Stimulated activated CD4-positive, alpha-beta T cell treated with anti-CD3 and anti-CD28 coated beads, Interleukin-1b, Interleukin-23, amount 100 ng/mL, for 4 hours (primary cell): ENCODE measurements around the gene NDUFA1.
"Not testable (repeated sequence)": the region's sequence is repeated elsewhere in the genome, so short reads cannot be mapped to it uniquely, and the experiment has no call there.

ENCODE experiments used
- DNase-seq, 2 donors: peaks; one replicate each; pipeline ENCODE4 v3.0.0-alpha.2; 2020; ENCODE audit warnings: low read depth in 2 of 2

Gene NDUFA1

GRCh38 chrX:119871599-119872395 lies at the start of gene NDUFA1, which contains the start of gene RNF113A:
Gene NDUFA1, plus strand, starts transcription at chrX:119871832. Its CDS starts 80 bp downstream, at chrX:119871912.
Gene RNF113A, minus strand, starts transcription at chrX:119871733. Its CDS starts 120 bp downstream, at chrX:119871613.
- DNase-seq: peak; percentile 68 to 69

GRCh38 chrX:119824221-119824620 lies 47.4 kb upstream of the NDUFA1 start:
- not testable (repeated sequence) for DNase-seq

- no peak for DNase-seq
Measured at GRCh38 chrX:119826399-119826959, 45.2 kb upstream of the NDUFA1 start.

GRCh38 chrX:119828446-119828845 lies 43.2 kb upstream of the NDUFA1 start:
- no peak for DNase-seq

GRCh38 chrX:119833905-119834304 lies 37.7 kb upstream of the NDUFA1 start:
- DNase-seq: no peak

- DNase-seq: peak; percentile 80 to 83
Measured at GRCh38 chrX:119852382-119853353, 19.0 kb upstream of the NDUFA1 start, which contains the start of gene UPF3B. Gene UPF3B, minus strand, starts transcription at chrX:119852963. Its CDS starts 35 bp downstream, at chrX:119852928.

GRCh38 chrX:119853444-119853843 lies 18.2 kb upstream of the NDUFA1 start:
- no peak for DNase-seq

- no peak for DNase-seq
Measured at GRCh38 chrX:119870626-119871131, 953 bp upstream of the NDUFA1 start.

GRCh38 chrX:119871245-119871598 lies 410 bp upstream of the NDUFA1 start:
- DNase-seq: no peak

- DNase-seq: no peak
Measured at GRCh38 chrX:119878740-119879139, 7.1 kb downstream of the NDUFA1 start.

GRCh38 chrX:119880076-119880475 lies 8.4 kb downstream of the NDUFA1 start:
- DNase-seq: no peak

GRCh38 chrX:119880552-119881437 lies 9.2 kb downstream of the NDUFA1 start:
- DNase-seq: no peak

- no peak for DNase-seq
Measured at GRCh38 chrX:119885554-119886428, 14.2 kb downstream of the NDUFA1 start.

GRCh38 chrX:119887721-119888425 lies 16.2 kb downstream of the NDUFA1 start:
- peak; percentile 17 to 34 for DNase-seq

- not testable (repeated sequence) for DNase-seq
Measured at GRCh38 chrX:119890626-119891025, 19.0 kb downstream of the NDUFA1 start.

- DNase-seq: not testable (repeated sequence)
Measured at GRCh38 chrX:119891961-119892692, 20.5 kb downstream of the NDUFA1 start.

GRCh38 chrX:119895843-119896326 lies 24.3 kb downstream of the NDUFA1 start, which contains the start of gene AKAP14:
Gene AKAP14, plus strand, starts transcription at chrX:119895893. Its CDS starts 7,331 bp downstream, at chrX:119903224.
- no peak for DNase-seq

GRCh38 chrX:119899125-119899524 lies 27.5 kb downstream of the NDUFA1 start:
- no peak for DNase-seq
